ENCODE results near the gene MOXD1.
"Not testable (repeated sequence)": the region's sequence is repeated elsewhere in the genome, so short reads cannot be mapped to it uniquely, and the experiment has no call there.

DNA sequence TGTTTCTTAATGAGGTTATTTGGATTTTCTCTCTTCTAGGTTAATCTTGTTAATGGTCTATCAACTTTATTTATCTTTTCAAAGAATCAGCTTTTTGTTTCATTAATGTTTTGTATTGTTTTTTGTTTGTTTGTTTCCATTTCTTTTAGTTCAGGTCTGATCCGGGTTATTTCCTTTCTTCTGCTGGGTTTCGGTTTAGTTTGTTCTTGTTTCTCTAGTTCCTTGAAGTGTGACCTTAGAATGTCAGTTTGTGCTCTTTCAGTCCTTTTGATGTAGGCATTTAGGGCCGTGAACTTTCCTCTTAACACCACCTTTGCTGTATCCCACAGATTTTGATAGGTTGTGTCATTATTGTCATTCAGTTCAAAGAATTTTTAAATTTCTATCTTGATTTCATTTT lies 49.3 kb downstream of the MOXD1 start:
- TF ChIP-seq, protein P1, sequence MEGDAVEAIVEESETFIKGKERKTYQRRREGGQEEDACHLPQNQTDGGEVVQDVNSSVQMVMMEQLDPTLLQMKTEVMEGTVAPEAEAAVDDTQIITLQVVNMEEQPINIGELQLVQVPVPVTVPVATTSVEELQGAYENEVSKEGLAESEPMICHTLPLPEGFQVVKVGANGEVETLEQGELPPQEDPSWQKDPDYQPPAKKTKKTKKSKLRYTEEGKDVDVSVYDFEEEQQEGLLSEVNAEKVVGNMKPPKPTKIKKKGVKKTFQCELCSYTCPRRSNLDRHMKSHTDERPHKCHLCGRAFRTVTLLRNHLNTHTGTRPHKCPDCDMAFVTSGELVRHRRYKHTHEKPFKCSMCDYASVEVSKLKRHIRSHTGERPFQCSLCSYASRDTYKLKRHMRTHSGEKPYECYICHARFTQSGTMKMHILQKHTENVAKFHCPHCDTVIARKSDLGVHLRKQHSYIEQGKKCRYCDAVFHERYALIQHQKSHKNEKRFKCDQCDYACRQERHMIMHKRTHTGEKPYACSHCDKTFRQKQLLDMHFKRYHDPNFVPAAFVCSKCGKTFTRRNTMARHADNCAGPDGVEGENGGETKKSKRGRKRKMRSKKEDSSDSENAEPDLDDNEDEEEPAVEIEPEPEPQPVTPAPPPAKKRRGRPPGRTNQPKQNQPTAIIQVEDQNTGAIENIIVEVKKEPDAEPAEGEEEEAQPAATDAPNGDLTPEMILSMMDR (IDR thresholded peaks at IDR 0.05; ENCODE audit: poor library complexity, severe bottlenecking), result not testable (repeated sequence)
- TF ChIP-seq TAF1 (IDR thresholded peaks at IDR 0.05; ENCODE audit: low read depth); SMC3 (conservative IDR thresholded peaks at IDR 0.05; ENCODE audit: poor library complexity); RAD21 (conservative IDR thresholded peaks at IDR 0.05); EZH2 (IDR thresholded peaks at IDR 0.05; ENCODE audit: borderline replicate concordance, insufficient read depth, low read length, poor library complexity, severe bottlenecking); EP300 (conservative IDR thresholded peaks at IDR 0.05; ENCODE audit: poor library complexity, severe bottlenecking); REST (IDR thresholded peaks at IDR 0.05; ENCODE audit: borderline replicate concordance): not testable (repeated sequence)
